Effector memory CD4-positive, alpha-beta T cell (primary cell): Measurements from ENCODE around the gene FIBP.
"Not testable (repeated sequence)": the region's sequence is repeated elsewhere in the genome, so short reads cannot be mapped to it uniquely, and the experiment has no call there.

ENCODE experiments used
- DNase-seq, 3 donors: peaks; one replicate each; pipeline ENCODE4 v3.0.0-alpha.2; 2020
- H3K27ac ChIP-seq: 2 replicates; pipeline ENCODE4 v1.7.0; 2013; ENCODE audit warnings: mild to moderate bottlenecking, low read length, moderate library complexity; ENCODE audit not compliant: insufficient read depth, poor library complexity, severe bottlenecking
- H3K27me3 ChIP-seq: replicated peaks from 2 replicates; pipeline ENCODE4 v1.7.0; 2013; ENCODE audit warnings: mild to moderate bottlenecking, low read length; ENCODE audit not compliant: insufficient read depth, control insufficient read depth, poor library complexity, severe bottlenecking
- H3K36me3 ChIP-seq: 2 replicates; pipeline ENCODE4 v1.7.0; 2013; ENCODE audit warnings: mild to moderate bottlenecking, low read length, moderate library complexity; ENCODE audit not compliant: control insufficient read depth, insufficient read depth
- H3K4me1 ChIP-seq: 2 replicates; pipeline ENCODE4 v1.7.0; 2013; ENCODE audit warnings: low read length, mild to moderate bottlenecking; ENCODE audit not compliant: control insufficient read depth, insufficient read depth, poor library complexity, severe bottlenecking
- H3K4me3 ChIP-seq: 2 replicates; pipeline ENCODE4 v1.7.0; 2013; ENCODE audit warnings: low read length, low read depth, mild to moderate bottlenecking; ENCODE audit not compliant: insufficient read depth, poor library complexity, severe bottlenecking
- H3K9me3 ChIP-seq: 2 replicates; pipeline ENCODE4 v1.7.0; 2013; ENCODE audit warnings: mild to moderate bottlenecking, low read length, moderate library complexity; ENCODE audit not compliant: control insufficient read depth

Gene FIBP

GRCh38 chr11:65899356-65900124, 11.3 kb upstream of the FIBP start:
- peak overlapping the region; percentile 54 for H3K4me3 ChIP-seq
- H3K9me3 ChIP-seq, result no peaks in the 10 kb centered on the region
- H3K27me3 ChIP-seq, result peaks cover 11% of the 10 kb centered on the region

DNA sequence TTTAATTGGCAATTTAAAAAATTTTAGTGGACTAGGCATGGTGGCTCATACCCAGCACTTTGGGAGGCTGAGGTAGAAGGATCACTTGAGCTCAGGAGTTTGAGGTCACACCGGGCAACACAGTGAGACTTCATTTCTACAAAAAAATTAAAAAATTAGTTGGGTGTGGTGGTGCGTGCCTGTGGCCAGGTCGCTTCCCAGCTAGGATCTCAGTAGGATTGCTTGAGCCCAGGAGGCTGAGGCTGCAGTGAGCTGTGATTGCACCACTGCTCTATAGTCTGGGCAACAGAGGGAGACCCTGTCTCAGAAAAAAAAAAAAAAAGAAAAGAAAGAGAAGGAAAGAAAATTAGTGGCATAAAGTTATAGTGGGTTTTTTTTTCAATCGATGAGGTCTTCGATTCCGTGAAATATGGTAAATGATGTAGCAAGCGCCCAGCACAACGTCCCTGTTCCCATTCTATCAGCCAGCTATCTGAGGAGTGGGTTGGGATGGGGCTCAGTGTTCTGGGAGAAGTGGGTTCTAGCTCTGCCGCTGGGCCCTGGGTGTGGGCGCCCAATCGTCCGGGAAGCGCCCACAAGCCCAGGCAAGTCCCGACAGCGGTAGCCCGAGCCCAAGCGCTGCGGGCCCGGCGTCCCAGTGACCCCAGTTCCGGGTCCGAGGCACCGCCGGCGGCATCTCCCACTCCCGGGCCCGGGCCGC, 10.5 kb upstream of the FIBP start:
- peaks cover 11% of the 10 kb centered on the region for H3K27me3 ChIP-seq
- peaks cover 26% of the 10 kb centered on the region for H3K4me1 ChIP-seq
- H3K4me3 ChIP-seq, result peak overlapping the region; percentile 54
- no peaks in the 10 kb centered on the region for H3K9me3 ChIP-seq
- no peak overlapping the region for H3K27ac ChIP-seq
- DNase-seq, result no peak
- no peaks in the 10 kb centered on the region for H3K36me3 ChIP-seq

More at GRCh38 chr11:65899356-65900124, 11.3 kb upstream of the FIBP start:
- peak; percentile 44 to 46 (median 45) for DNase-seq
- Histone ChIP-seq H3K27ac (peak overlapping the region; percentile 26), H3K36me3 (no peaks in the 10 kb centered on the region), H3K4me1 (peaks cover 19% of the 10 kb centered on the region)

DNA sequence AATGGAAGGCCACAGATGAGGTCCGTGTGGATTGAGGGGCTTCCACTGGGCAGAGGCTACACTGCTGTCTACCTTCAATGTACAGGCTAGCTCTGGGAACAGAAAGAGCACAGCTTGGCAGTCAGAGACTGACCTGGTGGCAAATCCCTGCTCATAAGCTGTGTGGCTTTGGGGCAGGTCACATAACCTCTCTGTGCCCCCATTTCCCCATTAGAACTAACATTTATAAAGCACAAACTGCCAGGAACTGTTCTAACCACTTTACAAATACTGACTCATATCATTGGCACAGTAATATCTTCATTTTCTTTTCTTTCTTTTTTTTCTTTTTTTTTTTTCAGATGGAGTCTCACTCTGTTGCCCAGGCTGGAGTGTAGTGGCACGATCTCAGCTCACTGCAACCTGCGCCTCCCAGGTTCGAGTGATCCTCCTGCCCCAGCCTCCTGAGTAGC, 8.8 kb upstream of the FIBP start:
- DNase-seq, result no peak
- Histone ChIP-seq H3K36me3 (no peaks in the 10 kb centered on the region), H3K4me1 (peaks cover 43% of the 10 kb centered on the region), H3K27ac (no peak overlapping the region), H3K9me3 (no peaks in the 10 kb centered on the region), H3K4me3 (no peak overlapping the region), H3K27me3 (peaks cover 11% of the 10 kb centered on the region)

DNA sequence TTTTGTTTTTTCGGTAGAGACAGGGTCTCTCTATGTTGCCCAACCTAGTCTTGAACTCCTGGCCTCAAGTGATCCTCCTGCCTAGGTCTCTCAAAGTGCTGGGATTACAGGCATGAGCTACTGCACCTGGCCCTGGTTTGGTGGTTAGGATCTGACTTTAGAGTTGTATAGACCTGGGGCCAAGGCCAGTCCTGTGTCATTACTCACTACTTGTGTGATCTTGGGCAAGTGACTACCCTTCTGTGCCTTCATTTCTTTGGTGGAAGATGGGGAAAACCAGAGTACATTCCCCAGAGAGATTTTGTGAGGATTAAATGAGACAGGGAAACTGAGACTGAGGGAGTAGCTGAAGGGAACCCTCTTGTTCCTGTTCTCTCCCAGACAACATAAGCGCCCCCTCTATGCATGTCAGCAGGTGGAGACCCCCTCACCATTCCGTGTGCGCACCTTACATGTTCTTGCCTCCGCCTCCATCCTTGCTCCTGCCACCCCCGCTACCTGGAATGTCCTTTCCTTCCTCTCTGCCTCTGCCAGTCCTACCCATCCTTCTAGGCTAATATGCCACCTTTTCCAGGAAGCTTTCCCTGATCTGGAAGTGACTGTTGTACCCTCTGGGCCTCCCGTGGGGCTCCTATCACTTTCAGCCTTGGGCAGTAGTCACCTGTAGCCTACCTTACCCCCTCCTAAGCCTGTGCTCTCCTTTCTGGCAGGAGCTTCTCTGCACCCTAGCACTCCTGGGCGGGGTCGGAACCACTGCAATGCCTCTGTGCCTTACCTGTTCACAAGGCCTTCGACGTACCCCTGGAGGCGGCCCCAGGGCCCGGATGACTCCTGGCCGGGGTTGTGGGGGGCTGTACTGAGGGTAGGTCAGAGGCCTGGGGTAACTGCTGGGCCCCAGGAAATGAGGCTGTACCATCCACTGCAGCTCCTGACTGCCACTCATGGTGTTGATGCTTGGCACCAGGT, 8.0 kb upstream of the FIBP start:
- Histone ChIP-seq H3K9me3 (no peaks in the 10 kb centered on the region), H3K4me3 (no peak overlapping the region), H3K36me3 (no peaks in the 10 kb centered on the region), H3K27me3 (peaks cover 11% of the 10 kb centered on the region), H3K27ac (no peak overlapping the region), H3K4me1 (peaks cover 51% of the 10 kb centered on the region)
- no peak for DNase-seq

DNA sequence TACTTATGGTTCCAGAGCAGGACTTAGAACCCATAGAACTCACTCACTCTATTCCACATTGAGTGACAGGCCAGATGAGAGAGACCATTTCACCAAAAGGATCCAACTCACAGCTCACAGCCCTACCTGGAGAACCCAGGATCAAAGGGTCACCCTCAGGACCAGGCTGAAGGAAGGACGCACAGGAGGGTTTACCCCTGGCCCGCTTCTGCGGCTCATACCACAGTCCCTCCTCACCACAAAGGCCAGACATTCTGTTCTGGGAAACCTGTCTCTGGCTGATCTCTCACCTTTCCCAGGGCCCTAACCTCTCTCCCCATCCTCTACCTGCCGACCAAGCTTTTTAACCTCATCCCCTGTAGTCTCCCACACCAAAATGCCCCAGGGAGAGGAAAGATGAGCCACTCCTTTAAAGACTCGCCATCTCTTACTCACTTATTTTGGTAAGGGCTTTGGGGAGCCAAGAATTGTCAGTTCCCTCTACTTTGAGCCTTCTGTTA, 7.3 kb upstream of the FIBP start:
- H3K27ac ChIP-seq, result no peak overlapping the region
- no peak overlapping the region for H3K4me3 ChIP-seq
- H3K27me3 ChIP-seq, result peaks cover 11% of the 10 kb centered on the region

GRCh38 chr11:65894034-65894591, 5.8 kb upstream of the FIBP start:
- peaks cover 43% of the 10 kb centered on the region for H3K4me1 ChIP-seq
- H3K36me3 ChIP-seq, result no peaks in the 10 kb centered on the region
- H3K9me3 ChIP-seq, result no peaks in the 10 kb centered on the region
- DNase-seq, result no peak
- peak overlapping the region; percentile 62 for H3K27ac ChIP-seq
- H3K4me3 ChIP-seq, result peak overlapping the region; percentile 35
- H3K27me3 ChIP-seq, result peaks cover 4% of the 10 kb centered on the region

More for the DNA sequence above, 7.3 kb upstream of the FIBP start:
- DNase-seq, result no peak
- H3K4me1 ChIP-seq, result peaks cover 46% of the 10 kb centered on the region
- no peaks in the 10 kb centered on the region for H3K9me3 ChIP-seq
- H3K36me3 ChIP-seq, result no peaks in the 10 kb centered on the region

DNA sequence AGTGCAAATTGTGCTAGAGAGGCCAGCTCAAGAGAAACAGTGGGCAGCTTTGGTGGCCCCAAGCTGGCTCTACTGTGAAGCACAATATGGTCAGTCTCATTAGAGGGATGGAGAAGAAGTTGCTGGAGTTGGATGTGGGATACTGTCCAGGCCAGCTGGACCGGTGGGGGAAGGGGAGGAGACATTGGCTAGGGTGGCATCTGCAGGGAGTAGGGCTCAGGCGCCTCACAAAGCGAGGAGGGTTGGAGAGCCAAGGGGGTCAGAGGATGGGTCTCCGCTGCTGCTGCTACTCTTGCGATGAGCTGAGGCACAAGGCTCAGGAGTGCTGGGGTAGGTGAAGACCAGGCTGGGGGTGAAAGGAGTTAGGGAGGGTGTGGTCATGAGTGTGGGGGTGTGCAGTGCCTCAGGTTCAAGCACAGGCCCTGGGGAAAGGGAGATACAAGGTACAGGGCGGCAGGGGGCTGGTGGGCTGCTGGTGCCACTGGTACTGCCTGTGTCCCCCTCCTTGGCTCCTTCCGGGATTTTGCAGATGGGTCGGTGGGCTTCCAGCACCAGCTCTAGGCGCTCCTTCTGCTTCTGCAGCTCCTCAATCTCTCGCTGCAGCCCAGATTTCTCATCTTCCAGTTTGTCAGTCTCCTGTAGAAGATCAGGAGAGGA, 4.5 kb upstream of the FIBP start:
- Histone ChIP-seq H3K9me3 (no peaks in the 10 kb centered on the region), H3K36me3 (no peaks in the 10 kb centered on the region), H3K27me3 (no peaks in the 10 kb centered on the region), H3K4me1 (peaks cover 42% of the 10 kb centered on the region), H3K27ac (peak overlapping the region; percentile 62), H3K4me3 (peak overlapping the region; percentile 6)
- no peak for DNase-seq

DNA sequence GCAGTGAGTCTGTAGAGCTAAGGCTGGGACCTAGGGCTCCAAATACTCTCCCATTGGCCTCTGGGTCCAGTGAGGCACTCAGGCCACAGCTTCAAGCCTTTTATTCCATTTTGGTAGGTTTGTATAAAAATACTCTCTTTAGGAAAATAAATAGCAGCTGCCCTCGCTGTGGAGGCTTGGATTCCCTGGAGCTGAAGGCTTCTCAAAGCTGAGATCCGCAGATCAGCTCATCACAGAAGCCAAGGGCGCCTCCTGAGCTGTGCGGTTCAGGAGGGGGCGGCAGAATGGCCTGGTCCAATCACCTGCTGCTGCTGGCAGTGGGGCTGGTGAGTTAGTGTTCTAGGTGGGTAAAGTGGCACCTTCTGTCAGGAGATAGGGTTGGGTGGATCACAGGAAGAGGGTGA, 3.9 kb upstream of the FIBP start:
- DNase-seq, H3K9me3 ChIP-seq, H3K27me3 ChIP-seq, H3K36me3 ChIP-seq: not testable (repeated sequence)
- Histone ChIP-seq H3K4me3 (peak overlapping the region; percentile 79), H3K27ac (peak overlapping the region; percentile 90), H3K4me1 (peaks cover 45% of the 10 kb centered on the region)
